Measurements from ENCODE around the gene TENM3. TPM values are rescaled to one million over a fixed set of nuclear protein-coding genes. Genes with fewer than 3 reads are reported as not detected.
A peak's percentile ranks its signal among the peaks of the same experiment; 100 is the strongest.

TENM3 gene
- total RNA-seq, 1 donor from 2014 or later: 2.8 TPM

DNA sequence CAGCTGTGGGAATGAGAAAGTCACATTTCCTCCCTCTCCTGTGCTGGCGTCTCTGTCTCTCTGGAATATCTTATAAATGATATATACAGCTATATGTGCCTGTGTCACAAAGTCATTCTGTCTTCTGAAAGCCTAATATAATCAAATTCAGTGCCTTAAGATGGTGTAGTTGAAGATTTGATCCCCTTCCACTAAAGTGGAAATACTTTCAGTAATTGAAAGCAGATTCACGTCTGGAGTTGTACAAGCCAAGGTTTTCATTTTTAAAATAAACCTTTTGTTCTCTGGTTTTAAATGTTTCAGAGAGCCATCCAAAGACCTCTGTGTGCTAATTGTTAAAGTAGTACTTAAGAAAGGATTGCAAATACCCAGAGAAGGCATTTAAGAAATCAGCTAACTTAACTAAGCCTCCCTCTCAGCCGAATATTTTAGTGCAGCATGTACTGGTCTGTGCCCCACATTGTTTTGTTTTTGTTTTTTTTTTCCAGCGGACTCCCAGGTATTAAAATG, 206.8 kb downstream of the TENM3 start:
- Histone ChIP-seq H3K27ac (no peak overlapping the region), H3K36me3 (no peaks in the 10 kb centered on the region), H3K4me3 (peak overlapping the region; percentile 82 to 87), H3K9me3 (no peaks in the 10 kb centered on the region), H3K27me3 (peaks cover 7% of the 10 kb centered on the region), H3K4me1 (peaks cover 3 to 6% of the 10 kb centered on the region in 2 donors)
- no peak for DNase-seq (ENCODE audit: low spot score in 2 of 2)
- intact Hi-C loops (cut with DNase I): no loop called here
- TF ChIP-seq, protein P1, sequence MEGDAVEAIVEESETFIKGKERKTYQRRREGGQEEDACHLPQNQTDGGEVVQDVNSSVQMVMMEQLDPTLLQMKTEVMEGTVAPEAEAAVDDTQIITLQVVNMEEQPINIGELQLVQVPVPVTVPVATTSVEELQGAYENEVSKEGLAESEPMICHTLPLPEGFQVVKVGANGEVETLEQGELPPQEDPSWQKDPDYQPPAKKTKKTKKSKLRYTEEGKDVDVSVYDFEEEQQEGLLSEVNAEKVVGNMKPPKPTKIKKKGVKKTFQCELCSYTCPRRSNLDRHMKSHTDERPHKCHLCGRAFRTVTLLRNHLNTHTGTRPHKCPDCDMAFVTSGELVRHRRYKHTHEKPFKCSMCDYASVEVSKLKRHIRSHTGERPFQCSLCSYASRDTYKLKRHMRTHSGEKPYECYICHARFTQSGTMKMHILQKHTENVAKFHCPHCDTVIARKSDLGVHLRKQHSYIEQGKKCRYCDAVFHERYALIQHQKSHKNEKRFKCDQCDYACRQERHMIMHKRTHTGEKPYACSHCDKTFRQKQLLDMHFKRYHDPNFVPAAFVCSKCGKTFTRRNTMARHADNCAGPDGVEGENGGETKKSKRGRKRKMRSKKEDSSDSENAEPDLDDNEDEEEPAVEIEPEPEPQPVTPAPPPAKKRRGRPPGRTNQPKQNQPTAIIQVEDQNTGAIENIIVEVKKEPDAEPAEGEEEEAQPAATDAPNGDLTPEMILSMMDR (IDR thresholded peaks at IDR 0.05): no peak

DNA sequence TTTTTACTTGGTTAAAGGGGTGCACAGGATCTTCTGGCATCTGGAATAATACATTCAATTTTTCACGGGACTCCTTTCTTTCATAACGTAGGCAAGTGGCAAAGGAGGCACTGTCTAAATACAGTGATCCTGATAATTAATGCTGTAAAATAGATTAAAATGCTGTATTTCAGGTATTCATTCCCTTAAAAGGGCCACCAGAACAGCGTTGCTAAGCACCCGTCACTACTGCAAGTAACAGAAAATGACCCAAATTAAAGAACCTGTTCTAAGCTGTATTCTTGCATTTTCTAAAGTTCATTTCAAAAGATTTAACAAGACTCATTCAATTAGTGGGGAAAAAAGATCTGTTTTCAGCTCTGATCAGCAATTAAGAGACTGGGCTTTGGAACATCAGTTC, 208.2 kb downstream of the TENM3 start:
- TF ChIP-seq, protein P1 (IDR thresholded peaks at IDR 0.05): no peak
- DNase-seq (ENCODE audit: low spot score in 2 of 2): no peak
- no peaks in the 10 kb centered on the region for H3K36me3 ChIP-seq
- intact Hi-C loops (cut with DNase I): no loop called here
- H3K4me3 ChIP-seq: no peak overlapping the region
- H3K27me3 ChIP-seq: peaks cover 7% of the 10 kb centered on the region
- no peak overlapping the region for H3K27ac ChIP-seq
- H3K9me3 ChIP-seq: no peaks in the 10 kb centered on the region
- H3K4me1 ChIP-seq: peaks cover 3 to 6% of the 10 kb centered on the region in 2 donors

DNA sequence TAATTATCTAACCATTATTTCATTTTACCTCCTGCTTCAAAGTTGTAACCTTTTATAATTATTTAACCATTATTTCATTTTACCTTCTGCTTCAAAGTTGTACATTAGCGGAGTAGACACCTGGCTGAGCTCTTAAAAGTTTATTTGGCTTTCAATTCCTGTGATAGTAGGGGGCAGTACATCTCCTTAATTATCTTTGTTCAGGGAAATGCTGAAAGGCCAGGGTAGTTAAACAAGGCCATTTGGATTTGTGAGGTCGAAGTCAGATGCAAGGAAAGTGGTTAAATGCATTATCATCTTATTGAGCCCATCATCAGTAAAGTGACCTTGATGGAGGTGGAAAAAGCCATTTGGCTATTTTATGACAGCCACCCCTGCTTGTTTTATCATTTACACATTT, 210.6 kb downstream of the TENM3 start:
- H3K27ac ChIP-seq: no peak overlapping the region
- no peaks in the 10 kb centered on the region for H3K9me3 ChIP-seq
- peaks cover 7% of the 10 kb centered on the region for H3K27me3 ChIP-seq
- DNase-seq (ENCODE audit: low spot score in 2 of 2): no peak
- TF ChIP-seq, protein P1 (IDR thresholded peaks at IDR 0.05): no peak
- H3K36me3 ChIP-seq: no peaks in the 10 kb centered on the region
- peaks cover 0 to 4% of the 10 kb centered on the region in 2 donors for H3K4me1 ChIP-seq
- intact Hi-C loops (cut with DNase I): no loop called here
- no peak overlapping the region for H3K4me3 ChIP-seq

DNA sequence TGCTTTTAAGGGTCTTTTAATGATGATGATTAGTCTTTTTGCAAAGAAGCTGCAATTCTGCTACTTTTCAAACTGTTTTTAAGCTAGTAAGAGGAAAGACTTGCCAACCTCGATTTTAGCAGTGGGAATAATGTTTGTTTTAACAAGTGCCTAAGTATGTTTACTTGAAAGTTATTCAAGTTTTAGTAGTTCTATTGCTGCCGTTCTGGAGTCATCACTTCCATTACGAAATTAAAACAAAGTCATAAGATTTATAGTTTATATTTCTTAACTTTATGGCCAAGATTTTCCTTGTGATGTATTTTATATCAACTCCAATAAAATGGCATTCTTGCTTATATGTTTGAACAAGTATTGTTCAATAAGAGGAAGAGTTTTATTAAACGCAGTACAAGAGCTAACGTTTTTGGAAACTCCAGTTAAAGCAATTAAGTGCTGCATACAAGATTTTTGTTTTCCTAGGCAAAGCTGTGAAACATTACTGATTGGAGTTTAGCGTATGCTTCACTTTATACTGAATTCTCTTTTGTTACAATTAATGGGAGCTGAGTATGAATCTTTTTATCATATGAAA, 211.3 kb downstream of the TENM3 start:
- no peaks in the 10 kb centered on the region for H3K9me3 ChIP-seq
- no peak overlapping the region for H3K27ac ChIP-seq
- peaks cover 7% of the 10 kb centered on the region for H3K27me3 ChIP-seq
- TF ChIP-seq, protein P1 (IDR thresholded peaks at IDR 0.05): no peak
- no peak for DNase-seq (ENCODE audit: low spot score in 2 of 2)
- no peak overlapping the region for H3K4me3 ChIP-seq
- intact Hi-C loops (cut with DNase I): no loop called here
- no peaks in the 10 kb centered on the region for H3K4me1 ChIP-seq
- H3K36me3 ChIP-seq: no peaks in the 10 kb centered on the region

DNA sequence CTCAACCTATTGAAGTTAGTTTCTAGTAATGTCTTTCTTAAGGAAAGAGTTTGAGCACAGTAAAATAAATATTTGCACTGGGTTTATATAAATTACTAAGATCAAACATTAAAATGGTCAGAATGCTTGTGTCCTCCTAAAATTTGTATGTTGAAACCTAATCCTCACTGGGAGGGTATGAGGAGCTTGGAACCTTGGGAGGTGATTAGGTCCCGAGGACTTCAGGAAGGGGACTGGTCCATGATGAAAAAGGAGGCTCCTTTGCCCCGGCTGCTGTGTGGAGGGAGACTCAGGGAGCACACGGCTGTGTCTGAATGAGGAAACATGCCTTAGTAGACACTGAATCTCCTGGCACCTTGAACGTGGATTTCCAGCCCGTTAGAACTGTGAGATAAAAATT, 221.9 kb downstream of the TENM3 start:
- intact Hi-C loops (cut with DNase I): no loop called here
- TF ChIP-seq, protein P1 (IDR thresholded peaks at IDR 0.05): no peak
- Histone ChIP-seq H3K27ac (no peak overlapping the region), H3K36me3 (no peaks in the 10 kb centered on the region), H3K9me3 (no peaks in the 10 kb centered on the region), H3K4me1 (no peaks in the 10 kb centered on the region), H3K27me3 (no peaks in the 10 kb centered on the region), H3K4me3 (no peak overlapping the region)
- no peak for DNase-seq (ENCODE audit: low spot score in 2 of 2)

DNA sequence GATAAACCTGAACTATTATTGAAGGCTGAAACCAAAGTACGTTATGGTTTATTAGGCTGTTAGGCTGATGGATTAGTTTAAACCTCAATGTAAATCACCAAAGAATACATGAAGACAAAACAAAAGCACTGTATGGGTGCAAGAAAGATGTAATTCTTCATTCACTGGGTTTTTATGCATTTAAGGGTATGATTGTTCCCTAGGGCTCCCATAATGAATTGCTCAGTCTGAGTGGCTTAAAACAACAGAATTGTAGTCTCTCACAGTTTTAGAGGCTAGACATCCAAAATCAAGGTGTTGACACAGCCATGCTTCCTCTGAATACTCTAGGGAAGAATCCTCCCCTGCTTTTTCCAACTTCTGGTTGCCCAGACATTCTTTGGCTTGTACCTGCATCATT, 222.8 kb downstream of the TENM3 start:
- H3K9me3 ChIP-seq: no peaks in the 10 kb centered on the region
- no peaks in the 10 kb centered on the region for H3K27me3 ChIP-seq
- no peak for DNase-seq (ENCODE audit: low spot score in 2 of 2)
- H3K27ac ChIP-seq: no peak overlapping the region
- no peaks in the 10 kb centered on the region for H3K36me3 ChIP-seq
- TF ChIP-seq, protein P1 (IDR thresholded peaks at IDR 0.05): no peak
- intact Hi-C loops (cut with DNase I): no loop called here
- H3K4me1 ChIP-seq: no peaks in the 10 kb centered on the region
- H3K4me3 ChIP-seq: no peak overlapping the region

All from ascending aorta (tissue), 2 donors.